ACHN (cell line): ENCODE data around the gene SRPK2.
"Not testable (repeated sequence)": the region's sequence is repeated elsewhere in the genome, so short reads cannot be mapped to it uniquely, and the experiment has no call there.

Experiments
- DNase-seq: peaks from one replicate; pipeline ENCODE4 v3.0.0-alpha.2; 2015
- in situ Hi-C: cut with HindIII; loops from 2 replicates; pipeline ENCODE4 v1.10.0; 2017; ENCODE audit warnings: low sequenced_read_pairs, low pct_ligation_motif_present, low pct_unique_long_range_greater_than_20kb

SRPK2 gene

GRCh38 chr7:105246256-105246655, 142.5 kb downstream of the SRPK2 start:
- in situ Hi-C loops, result no loop called here
- no peak for DNase-seq

DNA sequence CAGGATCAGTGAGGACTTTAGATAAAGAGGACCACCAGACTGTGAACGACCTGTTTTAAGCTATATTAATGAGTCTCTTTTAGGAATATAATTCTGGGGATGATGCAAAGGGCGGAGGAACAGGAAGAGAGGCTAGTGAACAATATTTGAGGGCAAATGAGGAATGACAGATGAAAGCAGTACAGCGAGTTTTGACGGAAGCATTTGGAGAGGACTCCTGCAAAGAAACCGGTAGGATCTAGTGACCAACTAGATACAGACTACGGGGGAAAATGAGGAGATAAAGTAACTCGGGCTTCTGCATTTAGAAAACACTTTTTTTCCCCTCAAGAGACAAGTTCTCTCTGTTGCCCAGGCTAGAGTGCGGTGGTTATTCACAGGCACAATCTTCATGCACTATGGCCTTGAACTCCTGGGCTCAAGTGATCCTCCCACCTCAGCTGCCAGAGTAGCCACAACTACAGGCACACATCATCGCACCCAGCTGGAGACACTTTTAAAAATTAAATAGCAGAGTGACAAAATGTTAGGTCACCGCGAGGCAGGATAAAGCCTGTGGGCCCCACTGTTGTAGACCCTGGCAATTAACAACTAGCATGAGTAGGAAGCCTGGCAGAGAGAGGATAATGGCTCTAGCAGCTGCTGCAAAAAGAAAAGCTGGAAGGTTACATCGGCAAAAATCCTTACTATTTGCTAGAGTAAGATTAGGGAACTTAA, 143.2 kb downstream of the SRPK2 start:
- in situ Hi-C loops, result no loop called here
- DNase-seq, result peak; percentile 85

DNA sequence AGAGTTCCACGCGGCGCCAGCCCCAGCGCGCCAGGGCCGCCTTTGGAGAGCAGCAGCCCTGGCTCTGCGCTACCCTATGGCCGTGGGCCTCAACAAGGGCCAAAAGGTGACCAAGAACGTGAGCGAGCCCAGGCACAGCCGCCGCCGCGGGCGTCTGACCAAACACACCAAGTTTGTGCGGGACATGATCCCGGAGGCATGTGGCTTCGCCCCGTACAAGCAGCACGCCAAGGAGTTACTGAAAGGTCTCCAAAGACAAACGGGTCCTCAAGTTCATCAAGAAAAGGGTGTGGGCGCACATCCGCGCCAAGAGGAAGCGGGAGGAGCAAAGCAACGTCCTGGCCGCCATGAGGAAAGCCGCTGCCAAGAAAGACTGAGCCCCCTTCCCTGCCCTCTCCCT, 144.1 kb downstream of the SRPK2 start:
- in situ Hi-C loops, result no loop called here
- no peak for DNase-seq

GRCh38 chr7:105241198-105241597, 147.5 kb downstream of the SRPK2 start:
- in situ Hi-C loops, result no loop called here
- no peak for DNase-seq

DNA sequence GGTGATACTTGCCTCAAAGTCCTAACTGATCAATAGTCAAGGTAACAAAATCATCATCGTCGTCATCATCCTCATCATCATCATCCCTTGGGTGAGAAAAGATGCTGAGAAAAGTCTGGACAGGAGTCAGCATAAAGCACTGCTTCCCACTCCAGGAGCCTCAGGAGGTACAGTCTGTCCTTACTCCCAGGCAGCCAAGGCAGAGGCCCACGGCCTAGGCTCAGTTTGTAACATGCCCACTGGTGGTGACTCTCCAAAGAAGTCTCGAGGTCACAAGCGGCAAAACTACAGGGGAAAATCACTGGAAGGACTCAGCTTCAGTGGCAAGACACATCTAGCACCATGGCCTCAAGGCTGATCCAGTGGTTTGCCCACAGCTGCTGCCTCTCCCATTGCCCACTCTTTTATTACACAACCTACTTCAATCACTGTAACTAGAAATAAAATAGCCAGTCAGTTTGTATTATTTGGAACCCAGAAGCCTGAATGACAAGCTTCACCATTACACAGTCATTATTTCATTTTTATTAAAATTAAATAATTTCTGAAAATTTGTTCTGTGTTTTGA, 150.4 kb downstream of the SRPK2 start:
- no peak for DNase-seq
- in situ Hi-C loops, result no loop called here

- in situ Hi-C loops, result no loop called here
- no peak for DNase-seq
Measured at GRCh38 chr7:105234886-105235285, 153.8 kb downstream of the SRPK2 start.

GRCh38 chr7:105232829-105233291, 155.9 kb downstream of the SRPK2 start:
- in situ Hi-C loops, DNase-seq: not testable (repeated sequence)

- in situ Hi-C loops, result no loop called here
Measured at GRCh38 chr7:105230486-105230885, 158.2 kb downstream of the SRPK2 start.

DNA sequence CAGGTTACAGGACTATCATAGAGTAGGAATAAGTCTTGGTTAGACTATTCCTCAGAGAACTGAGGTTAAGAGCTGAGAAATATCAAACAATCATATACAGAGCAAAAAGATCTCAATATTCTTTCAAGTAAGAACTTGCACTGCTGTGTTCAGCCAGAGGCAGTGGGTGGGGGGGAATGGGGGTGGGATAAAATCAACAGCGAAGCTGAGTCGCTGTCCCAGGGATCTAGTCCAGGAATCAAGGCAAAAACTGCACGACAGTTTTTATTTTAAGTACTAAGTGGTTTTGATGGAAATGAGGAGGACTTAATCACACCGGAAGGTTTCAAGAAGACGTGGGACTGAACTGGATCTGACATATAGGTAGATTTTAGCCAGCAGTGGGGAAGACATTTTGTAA, 159.1 kb downstream of the SRPK2 start:
- no peak for DNase-seq
- in situ Hi-C loops, result no loop called here

More at GRCh38 chr7:105230486-105230885, 158.2 kb downstream of the SRPK2 start:
- DNase-seq, result no peak

DNA sequence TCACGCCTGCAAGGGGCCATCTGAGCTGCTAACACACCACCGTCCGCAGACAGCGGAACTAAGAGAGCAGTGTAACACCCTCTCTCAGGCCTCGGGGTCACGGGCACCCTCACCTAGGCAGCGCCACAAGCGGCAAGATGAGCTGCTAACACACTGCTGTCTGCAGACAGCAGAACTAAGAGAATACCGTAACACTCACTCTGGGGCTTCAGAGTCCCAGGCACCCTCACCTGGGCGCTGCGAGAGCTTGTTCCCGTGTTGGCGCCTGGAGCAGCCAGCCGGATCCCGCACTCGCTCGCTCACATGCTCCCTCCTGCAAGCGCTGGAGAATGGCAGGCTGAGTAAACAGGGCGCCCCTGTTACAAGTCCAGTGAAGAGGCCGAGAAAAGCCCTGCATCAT, 160.2 kb downstream of the SRPK2 start:
- in situ Hi-C loops, result no loop called here

DNA sequence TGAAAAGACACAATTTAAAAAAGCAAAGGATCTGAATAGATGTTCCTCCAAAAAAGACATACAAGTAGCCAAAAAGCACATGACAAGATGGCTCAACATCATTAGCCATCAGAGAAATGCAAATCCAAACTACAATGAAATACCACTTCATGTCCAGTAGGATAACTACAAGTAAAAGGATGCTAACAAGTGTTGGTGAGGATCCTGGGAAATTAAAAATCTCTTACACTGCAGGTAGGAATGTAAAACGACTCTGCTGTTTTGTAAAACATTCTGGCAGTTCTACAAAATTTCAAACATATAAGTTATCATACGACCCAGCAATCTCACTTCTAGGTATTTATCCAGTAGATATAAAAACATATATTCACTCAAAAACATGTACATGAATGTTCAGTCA, 161.3 kb downstream of the SRPK2 start:
- in situ Hi-C loops, result no loop called here
- DNase-seq, result no peak

More for the DNA sequence above, 160.2 kb downstream of the SRPK2 start:
- no peak for DNase-seq

GRCh38 chr7:105224884-105225651, 163.7 kb downstream of the SRPK2 start:
- in situ Hi-C loops, result no loop called here

DNA sequence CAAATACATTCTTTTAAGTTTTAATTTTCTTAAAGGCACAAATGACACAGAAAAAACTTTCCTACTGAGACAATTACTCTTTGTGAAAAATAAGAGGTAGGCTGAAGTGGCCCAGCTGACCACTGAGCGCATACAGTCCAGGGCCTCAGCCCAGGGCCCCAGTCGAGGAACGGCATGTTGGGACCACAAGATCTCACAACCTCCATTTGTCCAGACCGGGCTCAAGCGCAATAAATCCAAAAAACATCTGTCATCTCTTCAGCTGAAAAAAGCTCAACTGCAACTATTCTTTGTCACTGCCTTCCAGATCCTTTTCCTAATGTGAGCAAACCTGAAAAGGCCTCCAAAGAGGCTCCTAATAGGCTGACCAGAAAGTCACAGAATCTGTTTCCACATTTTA, 165.8 kb downstream of the SRPK2 start:
- in situ Hi-C loops, result no loop called here
- peak; percentile 18 for DNase-seq

More at GRCh38 chr7:105224884-105225651, 163.7 kb downstream of the SRPK2 start:
- peak; percentile 98 for DNase-seq

GRCh38 chr7:105219771-105220160, 169.0 kb downstream of the SRPK2 start:
- in situ Hi-C loops, result no loop called here
- peak; percentile 74 for DNase-seq

DNA sequence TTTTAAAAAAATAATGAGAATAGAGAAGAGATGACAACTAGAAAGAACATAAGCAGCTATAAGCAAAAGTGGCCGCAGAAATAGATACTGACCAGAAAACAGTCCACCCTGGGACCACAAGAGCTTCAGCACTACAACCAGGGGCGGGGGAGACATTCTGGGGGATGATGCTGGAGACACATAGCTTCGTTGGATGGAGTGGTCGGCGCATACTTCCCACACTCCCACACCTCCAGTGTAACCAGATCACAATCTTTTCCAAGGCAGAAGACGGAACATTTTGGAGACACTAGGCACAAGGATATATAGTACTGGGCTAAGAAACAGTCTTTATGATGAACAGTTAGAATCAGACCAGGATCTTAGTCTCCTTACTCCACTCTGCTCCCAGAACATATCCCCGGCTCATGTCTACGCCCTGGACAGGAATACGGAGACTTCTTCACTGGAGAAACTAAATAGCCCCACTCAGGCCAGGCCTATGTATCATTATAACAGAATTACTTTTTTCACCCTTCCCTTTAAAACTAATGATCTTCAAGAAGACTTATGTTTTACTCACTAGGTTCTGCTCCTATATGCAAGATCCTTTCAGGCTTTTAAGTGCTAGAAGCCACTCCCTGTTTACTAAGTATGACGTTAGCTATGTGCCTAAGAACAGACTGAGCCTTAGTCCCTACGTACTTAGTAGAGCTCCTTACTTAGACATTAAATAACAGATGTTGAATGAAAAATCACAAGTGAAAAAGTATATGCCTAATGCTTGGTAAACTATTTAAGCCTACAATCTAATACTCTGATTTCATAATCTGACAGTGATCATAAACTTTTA, 169.6 kb downstream of the SRPK2 start:
- in situ Hi-C loops, result no loop called here
- DNase-seq, result peak; percentile 48

GRCh38 chr7:105218215-105218614, 170.5 kb downstream of the SRPK2 start:
- in situ Hi-C loops, result no loop called here
- DNase-seq, result peak; percentile 86

GRCh38 chr7:105216786-105217185, 171.9 kb downstream of the SRPK2 start:
- in situ Hi-C loops, result no loop called here

GRCh38 chr7:105215821-105216220, 172.9 kb downstream of the SRPK2 start:
- no peak for DNase-seq
- in situ Hi-C loops, result no loop called here

More at GRCh38 chr7:105216786-105217185, 171.9 kb downstream of the SRPK2 start:
- DNase-seq, result no peak

GRCh38 chr7:105215182-105215581, 173.5 kb downstream of the SRPK2 start:
- no peak for DNase-seq
- in situ Hi-C loops, result no loop called here
